ENCODE results near the gene PYROXD2.

- TF ChIP-seq TCF4 (CRISPR knock-in tag; IDR thresholded peaks at IDR 0.05; ENCODE audit: borderline replicate concordance) (no peak), ZNF70 (CRISPR knock-in tag; IDR thresholded peaks at IDR 0.05) (no peak), CREB5 (CRISPR knock-in tag; IDR thresholded peaks at IDR 0.05; ENCODE audit: low read depth) (no peak), PATZ1 (CRISPR knock-in tag; IDR thresholded peaks at IDR 0.05; ENCODE audit: borderline replicate concordance) (no peak), ZNF8 (CRISPR knock-in tag; IDR thresholded peaks at IDR 0.05) (no peak), OSR1 (CRISPR knock-in tag; IDR thresholded peaks at IDR 0.05) (no peak), ZFP3 (CRISPR knock-in tag; IDR thresholded peaks at IDR 0.05) (no peak), ZNF565 (CRISPR knock-in tag; conservative IDR thresholded peaks at IDR 0.05; ENCODE audit: low read depth) (no peak), RARB (CRISPR knock-in tag; IDR thresholded peaks at IDR 0.05) (no peak), ARNTL (CRISPR knock-in tag; IDR thresholded peaks at IDR 0.05; ENCODE audit: borderline replicate concordance, low read depth) (no peak), ESRRG (CRISPR knock-in tag; IDR thresholded peaks at IDR 0.05) (no peak)
Observed at GRCh38 chr10:98414578-98414931, 427 bp downstream of the PYROXD2 start.

Measured in SK-N-SH treated with all-trans-retinoic acid at 6 μM for 48 hours (cell line).